Endothelial cell of umbilical vein (primary cell): ENCODE results near the gene PGLYRP4. TPM values are rescaled to one million over a fixed set of nuclear protein-coding genes. Genes with fewer than 3 reads are reported as not detected.
"Not testable (repeated sequence)": the region's sequence is repeated elsewhere in the genome, so short reads cannot be mapped to it uniquely, and the experiment has no call there.

Experiments used
- BruUV-seq: library from RNA; stranded (reverse); fragments of 400-500 nt; replicated peaks from 2 replicates; lab custom pipeline; 2021; lab: Mats Ljungman, UMichigan
- CTCF ChIA-PET: fragments of 300-600, 350-600 bp; sonication (Branson Sonifier 250); formaldehyde crosslinking; loops from one replicate; lab custom pipeline; 2021; ENCODE audit warnings: antibody characterized with exemption, inconsistent platforms; lab: Charles Lee
- POLR2A ChIA-PET: fragments of 300-600, 350-600 bp; sonication (Branson Sonifier 250); formaldehyde crosslinking; loops from one replicate; lab custom pipeline; 2021; ENCODE audit warnings: antibody characterized with exemption, inconsistent platforms; lab: Charles Lee
- DNase-seq: peaks from one replicate; pipeline ENCODE4 v3.0.0-alpha.2; 2011; ENCODE audit warnings: low read depth, low spot score
- FAIRE-seq: peaks from 2 replicates; lab custom pipeline; 2011; peaks lifted over from hg19 to GRCh38; lab: Jason Lieb, UNC
- H2AFZ ChIP-seq: 2 replicates; pipeline ENCODE4 v1.6.0; 2012; ENCODE audit warnings: low read depth, low read length, control low read depth, inconsistent platforms
- H3K27ac ChIP-seq: 2 replicates; pipeline ENCODE4 v1.5.1; 2011; ENCODE audit warnings: low read depth, mild to moderate bottlenecking, control low read depth, low read length, moderate library complexity; ENCODE audit not compliant: insufficient read depth
- H3K27me3 ChIP-seq, 2 experiments: 2 replicates each; pipeline versions ENCODE4 v1.6.0 to v1.6.1; 2011; ENCODE audit warnings: low read length in 2 of 2, mixed read lengths in 1 of 2; ENCODE audit not compliant: control insufficient read depth in 2 of 2, insufficient read depth in 2 of 2
- H3K36me3 ChIP-seq, 2 experiments: 2 replicates in 1 of 2; 3 replicates in 1 of 2; pipeline ENCODE4 v1.5.1; 2011; ENCODE audit warnings: low read length in 2 of 2, mild to moderate bottlenecking in 1 of 2, moderate library complexity in 1 of 2; ENCODE audit not compliant: control insufficient read depth in 2 of 2, insufficient read depth in 2 of 2; ENCODE audit errors: extremely low read depth in 1 of 2
- H3K4me1 ChIP-seq: 3 replicates; pipeline ENCODE4 v1.5.1; 2011; ENCODE audit warnings: mild to moderate bottlenecking, low read length; ENCODE audit not compliant: control insufficient read depth, insufficient read depth; ENCODE audit errors: extremely low read depth
- H3K4me2 ChIP-seq: 2 replicates; pipeline ENCODE4 v1.6.1; 2011; ENCODE audit warnings: low read length, control low read depth, mixed read lengths; ENCODE audit not compliant: insufficient read depth
- H3K4me3 ChIP-seq, 3 experiments: fragments of 200-600 bp in 1 of 3; sonication (generic), shearing (Covaris generic) in 1 of 3; replicated peaks in 1 of 3; 2 replicates each; pipeline ENCODE4 v1.5.1; 2011 to 2016; ENCODE audit warnings: control low read depth in 3 of 3, low read length in 3 of 3, mild to moderate bottlenecking in 2 of 3, inconsistent platforms in 1 of 3, low read depth in 1 of 3, moderate library complexity in 1 of 3; ENCODE audit not compliant: insufficient read depth in 1 of 3
- H3K79me2 ChIP-seq: 2 replicates; pipeline ENCODE4 v1.6.0; 2012; ENCODE audit warnings: low read length, inconsistent platforms; ENCODE audit not compliant: control insufficient read depth, insufficient read depth
- H3K9ac ChIP-seq: replicated peaks from 2 replicates; pipeline ENCODE3; 2011; ENCODE audit warnings: low read length, control low read depth; ENCODE audit not compliant: insufficient read depth; ENCODE audit errors: extremely low read depth
- H3K9me1 ChIP-seq: replicated peaks from 3 replicates; pipeline ENCODE4 v1.6.0; 2011; ENCODE audit warnings: mild to moderate bottlenecking, low read length; ENCODE audit not compliant: control insufficient read depth, insufficient read depth; ENCODE audit errors: extremely low read depth
- H3K9me3 ChIP-seq: replicated peaks from 2 replicates; pipeline ENCODE4 v1.5.1; 2012; ENCODE audit warnings: low read length, inconsistent platforms; ENCODE audit not compliant: control insufficient read depth, insufficient read depth
- H4K20me1 ChIP-seq: replicated peaks from 2 replicates; pipeline ENCODE3; 2011; ENCODE audit warnings: mild to moderate bottlenecking, low read length; ENCODE audit not compliant: control insufficient read depth, insufficient read depth; ENCODE audit errors: extremely low read depth
- CTCF ChIP-seq, 2 donors: IDR thresholded peaks; 1 replicate in 1 of 2; 2 replicates in 1 of 2; pipeline ENCODE4 v1.5.1; 2011; ENCODE audit warnings: low read length in 2 of 2, mild to moderate bottlenecking in 2 of 2, moderate library complexity in 2 of 2, control low read depth in 1 of 2, inconsistent platforms in 1 of 2, low read depth in 1 of 2; ENCODE audit not compliant: insufficient read depth in 1 of 2; ENCODE audit errors: extremely low read depth in 1 of 2
- EZH2 ChIP-seq: IDR thresholded peaks from 2 replicates; pipeline ENCODE4 v1.6.1; 2012; ENCODE audit warnings: borderline replicate concordance, low read depth, mild to moderate bottlenecking, moderate library complexity, low read length, inconsistent platforms; ENCODE audit not compliant: severe bottlenecking
- FOS ChIP-seq: IDR thresholded peaks from 2 replicates; pipeline ENCODE4 v1.6.1; 2011; ENCODE audit warnings: mild to moderate bottlenecking, low read length, moderate library complexity, borderline replicate concordance; ENCODE audit not compliant: insufficient read depth
- GATA2 ChIP-seq: IDR thresholded peaks from 2 replicates; pipeline ENCODE4 v1.7.0; 2011; ENCODE audit warnings: low read depth, mild to moderate bottlenecking, moderate library complexity, mixed read lengths, low read length; ENCODE audit not compliant: insufficient read length, insufficient read depth
- JUN ChIP-seq: IDR thresholded peaks from 2 replicates; pipeline ENCODE4 v1.6.1; 2011; ENCODE audit warnings: borderline replicate concordance, low read depth; ENCODE audit not compliant: insufficient read length, insufficient read depth
- MYC ChIP-seq: IDR thresholded peaks from one replicate; pipeline ENCODE4 v1.6.1; 2011; ENCODE audit warnings: mild to moderate bottlenecking, low read depth, low read length
- POLR2A ChIP-seq: IDR thresholded peaks from 2 replicates; pipeline ENCODE4 v1.6.1; 2012; ENCODE audit warnings: low read depth, mild to moderate bottlenecking, control low read depth, low read length
- POLR2AphosphoS5 ChIP-seq: IDR thresholded peaks from 2 replicates; pipeline ENCODE4 v1.6.1; 2012; ENCODE audit warnings: low read depth, mild to moderate bottlenecking, control low read depth, low read length, moderate library complexity; ENCODE audit not compliant: insufficient read depth
- dilution Hi-C: fragments of 300-500 bp; cut with MboI; formaldehyde crosslinking; loops from one replicate; pipeline ENCODE4 v1.15.0; 2019; ENCODE audit warnings: low sequenced_read_pairs; ENCODE audit not compliant: extremely low pct_ligation_motif_present
- intact Hi-C: fragments of 100-400 bp; cut with micrococcal nuclease; formaldehyde crosslinking; loops from one replicate; pipeline ENCODE4 v1.10.0; 2022
- polyA plus RNA-seq, 4 experiments: library from polyadenylated mRNA; depleted of rRNA in 3 of 4; stranded (reverse) in 3 of 4; unstranded in 1 of 4; fragments of >200 nt; gene quantifications; 2 replicates each; pipeline versions ENCODE4 v1.2.1 to v1.2.3, GENCODE V29; 2011 to 2012; ENCODE audit warnings: missing spikeins in 1 of 4
- total RNA-seq: library from RNA; stranded (reverse); gene quantifications from 2 replicates; pipeline ENCODE4 v1.2.3, GENCODE V29; 2021
- TF ChIP-seq, protein P1 (sequence below): IDR thresholded peaks from 2 replicates; pipeline ENCODE4 v1.6.1; 2011; ENCODE audit not compliant: insufficient read depth, insufficient read length

The PGLYRP4 gene
- total and polyA plus RNA-seq, 2 donors (not counting 3 experiments of a cell fraction or from before 2014, with no cell fraction given), result not detected

DNA sequence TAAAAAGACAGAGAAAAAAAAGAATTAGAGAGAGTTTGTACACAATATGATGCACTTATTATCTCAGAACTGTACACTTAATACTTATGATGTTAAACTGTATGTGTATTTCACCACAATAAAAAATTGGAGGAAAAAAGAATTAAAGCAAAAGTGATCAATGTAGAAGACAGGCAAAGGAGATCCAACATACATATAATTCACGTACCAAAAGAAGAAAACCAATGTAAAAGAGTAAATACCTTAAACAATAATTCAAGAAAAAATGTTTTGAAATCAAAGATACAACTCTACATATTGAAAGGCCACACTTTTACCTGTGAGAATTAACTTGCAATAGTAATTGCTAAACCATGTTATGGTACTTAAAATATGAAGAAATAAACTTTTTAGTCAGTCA lies 26.1 kb downstream of the PGLYRP4 start:
- no peaks in the 10 kb centered on the region for H3K9me1 ChIP-seq
- H3K9me3 ChIP-seq, result no peaks in the 10 kb centered on the region
- H3K27ac ChIP-seq, result no peak overlapping the region
- TF ChIP-seq JUN, result no peak
- no peak for TF ChIP-seq GATA2
- no peak for TF ChIP-seq EZH2
- TF ChIP-seq MYC, result no peak
- no peak for TF ChIP-seq POLR2AphosphoS5
- TF ChIP-seq CTCF (IDR thresholded peaks at IDR 0.05; ENCODE audit: extremely low read depth in 1 of 2, insufficient read depth in 1 of 2, low read depth in 1 of 2, low read length in 2 of 2), result no peak
- TF ChIP-seq FOS, result no peak
- TF ChIP-seq POLR2A, result no peak
- TF ChIP-seq, protein P1, sequence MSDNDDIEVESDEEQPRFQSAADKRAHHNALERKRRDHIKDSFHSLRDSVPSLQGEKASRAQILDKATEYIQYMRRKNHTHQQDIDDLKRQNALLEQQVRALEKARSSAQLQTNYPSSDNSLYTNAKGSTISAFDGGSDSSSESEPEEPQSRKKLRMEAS, result no peak
- no peaks in the 10 kb centered on the region for H4K20me1 ChIP-seq
- intact Hi-C loops (no loop called here), dilution Hi-C loops (no loop called here)
- POLR2A ChIA-PET, result no interaction called here
- no peaks in the 10 kb centered on the region for H3K79me2 ChIP-seq
- H3K4me3 ChIP-seq, result no peak overlapping the region
- no peaks in the 10 kb centered on the region for H3K27me3 ChIP-seq
- H3K9ac ChIP-seq, result no peak overlapping the region
- DNase-seq (no peak), FAIRE-seq (no peak)
- H2AFZ ChIP-seq, result no peak overlapping the region
- no peak overlapping the region for H3K4me2 ChIP-seq
- H3K36me3 ChIP-seq, result no peaks in the 10 kb centered on the region
- no TSS peak for BruUV-seq
- no peaks in the 10 kb centered on the region for H3K4me1 ChIP-seq
- CTCF ChIA-PET, result no interaction called here

DNA sequence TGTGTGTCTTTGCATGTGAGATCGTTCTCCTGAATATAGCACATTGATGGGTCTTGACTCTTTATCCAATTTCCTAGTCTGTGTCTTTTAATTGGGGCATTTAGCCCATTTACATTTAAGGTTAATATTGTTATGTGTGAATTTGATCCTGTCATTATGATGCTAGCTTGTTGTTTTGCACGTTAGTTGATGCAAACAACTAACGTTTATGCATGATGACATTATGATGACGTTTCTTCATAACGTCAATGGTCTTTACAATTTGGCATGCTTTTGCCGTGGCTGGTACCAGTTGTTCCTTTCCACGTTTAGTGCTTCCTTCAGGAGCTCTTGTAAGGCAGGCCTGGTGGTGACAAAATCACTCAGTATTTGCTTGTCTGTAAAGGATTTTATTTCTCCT lies 30.5 kb downstream of the PGLYRP4 start:
- POLR2A ChIA-PET, DNase-seq, H3K9me1 ChIP-seq, H4K20me1 ChIP-seq, H3K79me2 ChIP-seq, H3K4me1 ChIP-seq, H3K36me3 ChIP-seq, H3K9me3 ChIP-seq, FAIRE-seq, H3K27ac ChIP-seq, dilution Hi-C loops, CTCF ChIA-PET, H2AFZ ChIP-seq, H3K9ac ChIP-seq, H3K4me3 ChIP-seq, intact Hi-C loops, BruUV-seq, H3K4me2 ChIP-seq, H3K27me3 ChIP-seq: not testable (repeated sequence)

GRCh38 chr1:153316013-153316412 lies 32.6 kb downstream of the PGLYRP4 start:
- DNase-seq, CTCF ChIA-PET, BruUV-seq, H3K27ac ChIP-seq, H3K4me3 ChIP-seq, POLR2A ChIA-PET, H3K9me1 ChIP-seq, H3K79me2 ChIP-seq, H3K9me3 ChIP-seq, H3K27me3 ChIP-seq, dilution Hi-C loops, H3K4me2 ChIP-seq, H3K9ac ChIP-seq, H3K4me1 ChIP-seq, H3K36me3 ChIP-seq, H2AFZ ChIP-seq, intact Hi-C loops, H4K20me1 ChIP-seq, FAIRE-seq: not testable (repeated sequence)
